Nucleus accumbens (tissue), 56 donors: Measurements from ENCODE around the gene GDF15.

Source experiments
- DNase-seq, 56 donors: peaks; one replicate each; lab custom pipeline; 2025; lab: John Stamatoyannopoulos, UW

Gene GDF15

GRCh38 chr19:18428173-18428786, 42.3 kb downstream of the GDF15 start:
- DNase-seq, result no peak

GRCh38 chr19:18428787-18429674, 43.1 kb downstream of the GDF15 start:
- DNase-seq, result peak in 48 of 56 donors; percentile 6 to 89 (median 61)

GRCh38 chr19:18429717-18430416, 43.9 kb downstream of the GDF15 start:
- no peak for DNase-seq

- no peak for DNase-seq
These were observed 44.6 kb downstream of the GDF15 start for GRCh38 chr19:18430417-18431144.

- peak in 1 of 56 donors; percentile 25 for DNase-seq
These were observed 45.6 kb downstream of the GDF15 start for GRCh38 chr19:18431351-18432197.

- DNase-seq, result no peak
These were observed 46.5 kb downstream of the GDF15 start for GRCh38 chr19:18432275-18433014.

GRCh38 chr19:18433015-18433691, 47.2 kb downstream of the GDF15 start:
- peak in 15 of 56 donors; percentile 11 to 51 (median 34) for DNase-seq

- no peak for DNase-seq
These were observed 47.9 kb downstream of the GDF15 start for GRCh38 chr19:18433735-18434398.

GRCh38 chr19:18434411-18435175, 48.6 kb downstream of the GDF15 start:
- DNase-seq, result no peak

GRCh38 chr19:18435178-18435841, 49.4 kb downstream of the GDF15 start:
- DNase-seq, result no peak

- no peak for DNase-seq
These were observed 50.1 kb downstream of the GDF15 start for GRCh38 chr19:18435842-18436670.

- peak in 21 of 56 donors; percentile 7 to 73 (median 32) for DNase-seq
These were observed 50.9 kb downstream of the GDF15 start for GRCh38 chr19:18436671-18437490.

- peak in 12 of 56 donors; percentile 9 to 57 (median 34) for DNase-seq
These were observed 51.8 kb downstream of the GDF15 start, which contains the start of gene ISYNA1 for GRCh38 chr19:18437491-18438330. Gene ISYNA1 (minus strand): TSS chr19:18438133. CDS start chr19:18437979, 154 bp downstream.
